ENCODE results near the gene KIF3A. TPM values are rescaled to one million over a fixed set of nuclear protein-coding genes. Genes with fewer than 3 reads are reported as not detected.

Gene KIF3A
- total RNA-seq, 4 donors from 2014 or later: 1.5 to 32.2 (median 4.0) TPM

DNA sequence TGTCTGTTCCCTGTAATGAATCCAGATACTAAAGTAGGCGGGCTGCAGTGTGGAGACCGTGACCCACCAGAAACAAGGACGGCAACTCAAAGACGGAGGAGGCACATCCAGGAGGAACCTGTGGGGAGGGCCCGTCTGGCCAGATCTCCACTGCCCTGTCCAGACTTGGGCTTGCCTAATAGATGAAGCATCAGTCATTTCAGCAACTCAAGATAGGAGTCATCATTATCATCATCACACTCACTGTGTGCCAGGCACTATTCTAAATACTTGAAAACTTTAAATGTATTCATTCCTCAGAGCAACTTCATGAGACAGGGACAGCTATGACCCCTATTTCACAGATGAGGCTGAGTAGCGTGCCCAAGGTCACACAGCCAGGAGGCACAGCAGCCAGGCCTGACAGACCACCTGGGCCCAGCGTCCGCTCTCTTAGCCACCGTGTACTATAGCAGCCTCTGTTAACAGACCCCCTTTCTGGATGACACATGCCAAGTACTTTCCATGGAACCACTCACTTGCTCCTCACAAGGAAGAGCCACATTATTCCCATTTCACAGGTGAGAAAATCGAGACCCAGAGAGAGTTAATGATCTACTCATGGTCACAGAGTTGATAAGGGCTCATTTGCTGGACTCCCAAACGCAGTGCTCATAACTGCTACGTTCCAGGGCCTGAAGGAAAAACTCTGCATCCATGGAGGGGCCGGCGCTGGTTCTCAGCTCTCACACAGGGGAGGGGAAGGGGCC lies 68.5 kb downstream of the KIF3A start:
- Histone ChIP-seq H3K9me3 (no peaks in the 10 kb centered on the region), H3K4me1 (peaks cover 0 to 6% (median 0%) of the 10 kb centered on the region in 4 donors), H3K36me3 (no peaks in the 10 kb centered on the region), H3K27me3 (no peaks in the 10 kb centered on the region), H3K27ac (no peak overlapping the region), H3K4me3 (no peak overlapping the region)
- DNase-seq: no peak
- no peak for TF ChIP-seq POLR2A (IDR thresholded peaks at IDR 0.05)
- TF ChIP-seq, protein P1, sequence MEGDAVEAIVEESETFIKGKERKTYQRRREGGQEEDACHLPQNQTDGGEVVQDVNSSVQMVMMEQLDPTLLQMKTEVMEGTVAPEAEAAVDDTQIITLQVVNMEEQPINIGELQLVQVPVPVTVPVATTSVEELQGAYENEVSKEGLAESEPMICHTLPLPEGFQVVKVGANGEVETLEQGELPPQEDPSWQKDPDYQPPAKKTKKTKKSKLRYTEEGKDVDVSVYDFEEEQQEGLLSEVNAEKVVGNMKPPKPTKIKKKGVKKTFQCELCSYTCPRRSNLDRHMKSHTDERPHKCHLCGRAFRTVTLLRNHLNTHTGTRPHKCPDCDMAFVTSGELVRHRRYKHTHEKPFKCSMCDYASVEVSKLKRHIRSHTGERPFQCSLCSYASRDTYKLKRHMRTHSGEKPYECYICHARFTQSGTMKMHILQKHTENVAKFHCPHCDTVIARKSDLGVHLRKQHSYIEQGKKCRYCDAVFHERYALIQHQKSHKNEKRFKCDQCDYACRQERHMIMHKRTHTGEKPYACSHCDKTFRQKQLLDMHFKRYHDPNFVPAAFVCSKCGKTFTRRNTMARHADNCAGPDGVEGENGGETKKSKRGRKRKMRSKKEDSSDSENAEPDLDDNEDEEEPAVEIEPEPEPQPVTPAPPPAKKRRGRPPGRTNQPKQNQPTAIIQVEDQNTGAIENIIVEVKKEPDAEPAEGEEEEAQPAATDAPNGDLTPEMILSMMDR (IDR thresholded peaks at IDR 0.05): no peak

DNA sequence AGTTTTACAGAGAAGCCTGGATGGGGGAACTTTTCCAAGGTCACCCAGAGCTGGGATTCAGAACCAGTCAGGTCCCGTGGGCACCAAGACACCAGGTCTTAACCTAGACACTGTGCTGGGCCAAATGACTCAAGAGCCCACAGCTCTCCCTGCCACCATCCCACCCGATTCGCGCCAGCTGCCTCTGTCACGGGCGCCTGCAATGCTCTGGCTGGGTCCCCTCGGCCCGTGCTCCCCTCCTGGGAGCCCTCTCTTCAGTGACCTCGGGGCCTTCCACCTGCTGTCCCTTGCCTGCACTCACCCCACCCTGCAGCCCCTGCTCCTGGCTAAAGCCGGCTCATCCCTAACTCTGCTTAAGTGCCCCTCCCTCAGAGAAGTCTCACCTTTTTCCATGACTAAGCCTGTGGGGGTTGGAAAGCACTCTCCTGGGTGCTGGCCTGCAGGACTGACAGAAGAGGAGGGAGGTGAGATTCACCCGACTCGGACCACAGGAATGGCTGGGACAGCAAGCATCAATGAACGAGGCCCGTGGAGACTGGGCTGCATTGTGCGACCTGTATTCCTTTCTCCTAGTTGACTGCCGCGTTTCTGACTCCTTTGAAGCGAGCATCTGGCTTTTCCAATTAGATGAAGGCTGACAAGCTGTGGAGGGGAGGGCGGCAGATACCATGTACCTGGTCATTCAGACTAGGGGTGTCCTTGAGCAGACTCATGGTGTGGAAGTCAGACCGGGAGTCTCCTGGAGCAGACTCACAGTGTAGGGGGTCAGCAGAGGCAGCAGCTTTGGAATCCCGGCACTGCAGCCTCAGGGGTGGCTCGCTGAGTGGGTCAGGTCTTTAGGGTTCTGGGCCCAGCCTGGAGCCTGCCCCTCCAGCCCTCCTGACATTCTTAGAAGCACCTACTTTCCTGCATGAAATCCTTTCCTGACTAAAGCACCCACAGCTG lies 69.3 kb downstream of the KIF3A start:
- Histone ChIP-seq H3K27ac (no peak overlapping the region), H3K27me3 (no peaks in the 10 kb centered on the region), H3K4me1 (peaks cover 0 to 6% (median 0%) of the 10 kb centered on the region in 4 donors), H3K4me3 (no peak overlapping the region), H3K36me3 (no peaks in the 10 kb centered on the region), H3K9me3 (no peaks in the 10 kb centered on the region)
- no peak for DNase-seq
- no peak for TF ChIP-seq POLR2A (IDR thresholded peaks at IDR 0.05)
- TF ChIP-seq, protein P1 (IDR thresholded peaks at IDR 0.05): no peak

DNA sequence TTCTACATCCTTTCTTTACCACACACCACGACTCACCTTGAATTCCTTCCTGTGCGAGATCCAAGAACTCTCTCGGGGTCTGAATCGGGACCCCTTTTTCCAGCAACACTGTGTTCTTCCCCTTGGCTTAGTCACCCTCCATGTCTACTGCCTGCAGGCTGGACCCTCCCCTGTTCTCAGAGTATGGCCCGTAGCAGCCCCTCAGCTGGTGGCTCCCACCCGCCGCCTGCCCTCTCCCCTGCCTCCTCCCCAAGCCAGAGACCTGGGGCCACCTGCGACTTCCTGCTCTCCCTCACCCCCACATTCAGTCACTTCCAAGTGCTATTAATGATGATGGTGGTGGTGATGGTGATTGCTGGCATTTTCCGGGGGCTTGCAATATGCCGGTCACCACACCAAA lies 70.0 kb downstream of the KIF3A start:
- H3K4me1 ChIP-seq: peaks cover 0 to 6% (median 0%) of the 10 kb centered on the region in 4 donors

DNA sequence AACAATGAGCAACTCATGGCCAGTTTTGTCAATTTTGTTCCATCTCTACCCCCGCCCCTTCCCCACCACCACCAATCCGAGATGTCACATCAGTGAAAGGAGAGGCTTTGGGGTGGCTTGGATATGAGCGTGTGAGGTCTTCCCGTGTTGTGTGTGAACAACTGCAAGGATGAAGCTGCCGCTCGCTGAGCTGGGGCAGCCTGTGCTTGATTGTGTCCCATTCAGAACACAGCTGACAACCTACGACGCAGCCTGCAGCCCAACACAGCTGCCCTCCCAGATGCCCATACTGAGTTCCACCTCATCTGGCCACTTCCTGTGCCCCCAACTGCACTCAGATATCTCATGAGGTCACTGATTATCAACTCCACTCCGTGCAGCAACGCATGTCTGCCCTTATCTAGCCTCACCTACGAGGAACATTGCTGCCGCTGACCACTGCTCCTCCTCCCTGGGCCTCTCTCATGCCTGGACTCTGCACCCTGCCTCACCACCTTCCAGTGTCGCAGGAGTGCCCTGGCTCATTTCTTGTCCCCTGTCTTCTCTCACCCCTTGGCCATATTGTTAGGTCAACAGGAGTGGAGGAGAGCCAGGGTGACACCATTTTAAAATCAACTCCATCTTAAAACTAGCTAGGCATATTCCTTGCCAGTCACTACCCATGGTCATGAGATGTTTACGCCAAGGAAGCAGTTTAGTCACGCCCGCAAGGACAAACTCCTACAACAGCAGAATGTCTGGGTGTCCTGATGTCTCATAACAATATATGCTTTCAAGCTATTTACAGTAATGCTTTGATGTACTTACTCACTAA lies 70.8 kb downstream of the KIF3A start:
- H3K27me3 ChIP-seq: no peaks in the 10 kb centered on the region
- TF ChIP-seq, protein P1 (IDR thresholded peaks at IDR 0.05): no peak
- TF ChIP-seq POLR2A (IDR thresholded peaks at IDR 0.05): no peak
- no peak overlapping the region for H3K4me3 ChIP-seq
- no peak for DNase-seq
- no peaks in the 10 kb centered on the region for H3K9me3 ChIP-seq
- H3K4me1 ChIP-seq: peaks cover 0 to 6% (median 0%) of the 10 kb centered on the region in 4 donors
- no peak overlapping the region for H3K27ac ChIP-seq
- no peaks in the 10 kb centered on the region for H3K36me3 ChIP-seq

More for the DNA sequence above, 70.0 kb downstream of the KIF3A start:
- TF ChIP-seq, protein P1 (IDR thresholded peaks at IDR 0.05): no peak
- DNase-seq: no peak
- Histone ChIP-seq H3K4me3 (no peak overlapping the region), H3K27ac (no peak overlapping the region), H3K9me3 (no peaks in the 10 kb centered on the region), H3K36me3 (no peaks in the 10 kb centered on the region), H3K27me3 (no peaks in the 10 kb centered on the region)

DNA sequence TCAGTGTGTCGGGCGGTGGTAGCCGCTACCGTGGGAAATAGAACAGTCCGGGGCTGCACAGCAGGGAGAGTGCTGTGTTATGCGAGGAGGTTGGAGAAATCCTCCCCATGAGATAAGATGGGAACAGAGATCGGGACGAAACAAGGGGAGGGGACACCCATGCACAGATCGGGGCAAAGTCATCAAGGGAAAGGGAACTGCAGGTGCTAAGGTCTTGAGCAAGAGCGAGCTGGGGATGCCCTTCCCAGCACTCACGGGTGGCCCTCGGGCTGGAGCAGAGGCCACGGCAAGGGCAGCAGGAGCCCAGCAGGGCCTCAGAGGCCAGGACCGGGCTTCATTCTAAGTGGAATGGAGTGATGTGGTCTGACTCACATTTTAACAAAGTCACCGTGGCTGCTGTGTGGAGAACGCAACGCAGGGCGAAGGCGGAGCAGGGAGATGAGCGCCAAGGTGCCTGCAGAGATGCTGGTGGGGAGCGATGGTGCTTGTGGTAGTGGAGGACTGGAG lies 71.7 kb downstream of the KIF3A start:
- Histone ChIP-seq H3K27me3 (no peaks in the 10 kb centered on the region), H3K4me3 (no peak overlapping the region), H3K9me3 (no peaks in the 10 kb centered on the region), H3K4me1 (peaks cover 0 to 6% (median 0%) of the 10 kb centered on the region in 4 donors), H3K36me3 (no peaks in the 10 kb centered on the region), H3K27ac (no peak overlapping the region)
- TF ChIP-seq POLR2A (IDR thresholded peaks at IDR 0.05): no peak
- DNase-seq: no peak

All from Peyer's patch (tissue), 4 donors.